Fibroblast of lung (primary cell): ENCODE results near the gene SLC6A19.
"Not testable (repeated sequence)": the region's sequence is repeated elsewhere in the genome, so short reads cannot be mapped to it uniquely, and the experiment has no call there.

Experiments used
- CTCF ChIP-seq, 2 donors: IDR thresholded peaks in 1 of 2; conservative IDR thresholded peaks in 1 of 2; 1 replicate in 1 of 2; 2 replicates in 1 of 2; pipeline ENCODE4 v1.5.1; 2011 to 2012; ENCODE audit warnings: low read length in 2 of 2, control low read depth in 1 of 2, inconsistent platforms in 1 of 2, low read depth in 1 of 2, mild to moderate bottlenecking in 1 of 2
- EZH2 ChIP-seq: IDR thresholded peaks from 2 replicates; pipeline ENCODE4 v1.5.1; 2012; ENCODE audit warnings: low read length, control low read depth, mild to moderate bottlenecking; ENCODE audit errors: missing control alignments

GRCh38 chr5:1267464-1267863 is 66.1 kb downstream of the SLC6A19 start:
- TF ChIP-seq CTCF (conservative IDR thresholded peaks at IDR 0.05 in 1 of 2, IDR thresholded peaks at IDR 0.05 in 1 of 2; ENCODE audit: low read depth in 1 of 2, low read length in 2 of 2); EZH2: not testable (repeated sequence)
